Right lobe of liver (tissue), 6 donors: Measurements from ENCODE around the gene NEURL4. TPM values are rescaled to one million over a fixed set of nuclear protein-coding genes. Genes with fewer than 3 reads are reported as not detected.

Experiments used
- ATAC-seq, 4 donors: fragments of 200-7000 bp; cut with Tn5 transposase; one replicate each; pipeline ENCODE4 v1.9.1; 2020; ENCODE audit warnings: mild to moderate bottlenecking in 4 of 4, moderate library complexity in 4 of 4
- DNase-seq, 3 donors: peaks; one replicate each; pipeline ENCODE4 v3.0.0-alpha.2; 2020
- H3K27ac ChIP-seq, 3 donors: fragments of 200-600 bp; one replicate each; pipeline ENCODE4 v1.8.0; 2022
- H3K27me3 ChIP-seq, 2 donors: fragments of 200-600 bp; one replicate each; pipeline ENCODE4 v1.8.0; 2022
- H3K36me3 ChIP-seq, 4 donors: fragments of 200-600 bp; sonication (generic) in 1 of 4; one replicate each; pipeline versions ENCODE4 v1.5.1 to v1.8.0; 2017 to 2022; ENCODE audit warnings: control low read depth in 1 of 4
- H3K4me1 ChIP-seq, 4 donors: fragments of 200-600 bp; sonication (generic) in 1 of 4; one replicate each; pipeline versions ENCODE4 v1.5.1 to v1.8.0; 2017 to 2022; ENCODE audit warnings: control low read depth in 1 of 4
- H3K4me3 ChIP-seq, 3 donors: fragments of 200-600 bp; one replicate each; pipeline ENCODE4 v1.8.0; 2022
- H3K9me3 ChIP-seq, 4 donors: fragments of 200-600 bp; sonication (generic) in 1 of 4; one replicate each; pipeline versions ENCODE4 v1.5.1 to v1.8.0; 2017 to 2022; ENCODE audit warnings: control low read depth in 1 of 4
- CTCF ChIP-seq, 4 donors: fragments of 200-600 bp in 3 of 4; fragments of 450-650 bp in 1 of 4; IDR thresholded peaks; one replicate each; pipeline versions ENCODE4 v1.5.1 to v1.8.0; 2016 to 2022; ENCODE audit warnings: antibody characterized with exemption in 4 of 4, mild to moderate bottlenecking in 2 of 4
- POLR2A ChIP-seq: fragments of 450-650 bp; IDR thresholded peaks from one replicate; pipeline ENCODE4 v1.6.1; 2017; ENCODE audit warnings: antibody characterized with exemption, mild to moderate bottlenecking
- WGBS: methylation state at CpG from one replicate; pipeline ENCODE4 v1.1.6; 2018; ENCODE audit warnings: low coverage, low lambda C conversion rate; ENCODE audit not compliant: insufficient coverage; ENCODE audit errors: missing lambda C conversion rate; 5-methylcytosine and 5-hydroxymethylcytosine counted together
- intact Hi-C, 2 donors: fragments of 100-400 bp; cut with DNase I; formaldehyde crosslinking; loops; one replicate each; pipeline versions ENCODE4 v1.11.2 to v1.14.1; 2022
- total RNA-seq, 6 experiments: library from RNA; depleted of rRNA in 2 of 6; stranded (reverse); fragments of >200 nt in 2 of 6; fragmentation: NEBNext Ultra II Directional in 3 of 6; extraction: Animal tissue kit (Norgen Biotek cat#: 25700) in 3 of 6; gene quantifications; one replicate each; pipeline versions ENCODE4 v1.1.0 to v1.2.4, GENCODE V29; 2016 to 2023
- donor health status: DM: no; HTN: yes; CAD: no.
- donor health status: DM: no; HTN: no; CAD: no.
- donor health status: DM: no; HTN: no; CAD: no.
- donor health status: DM: no; HTN: yes; CAD: no.
- donor health status: DM: no; HTN: yes; CAD: no.

Gene NEURL4
- total RNA-seq, 6 experiments from 2014 or later = 4.2 to 22.1 (median 10.8) TPM

DNA sequence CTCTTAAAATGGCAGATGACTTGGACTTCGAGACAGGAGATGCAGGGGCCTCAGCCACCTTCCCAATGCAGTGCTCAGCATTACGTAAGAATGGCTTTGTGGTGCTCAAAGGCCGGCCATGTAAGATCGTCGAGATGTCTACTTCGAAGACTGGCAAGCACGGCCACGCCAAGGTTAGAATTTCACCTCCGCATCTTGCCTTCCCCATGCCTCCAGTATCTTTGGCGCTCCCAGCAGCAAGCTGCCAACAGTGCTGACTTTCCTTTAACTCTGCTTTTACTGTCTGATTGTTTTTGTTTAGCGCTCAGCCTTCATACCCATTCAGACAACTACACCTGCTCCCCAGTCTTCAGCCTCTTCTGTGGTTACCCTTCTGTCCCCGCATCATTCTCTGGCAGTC lies 19.5 kb downstream of the NEURL4 start:
- intact Hi-C loops = no loop called here
- H3K36me3 ChIP-seq = peaks cover 11 to 47% (median 29%) of the 10 kb centered on the region in 4 donors
- ATAC-seq = no peak
- H3K27ac ChIP-seq = peak overlapping the region in 1 of 3 donors; percentile 77
- H3K9me3 ChIP-seq = no peaks in the 10 kb centered on the region
- peak overlapping the region in 1 of 3 donors; percentile 98 for H3K4me3 ChIP-seq
- WGBS = 90% methylated on average over 7 of the region's 12 CpGs
- no peaks in the 10 kb centered on the region for H3K27me3 ChIP-seq
- no peak for TF ChIP-seq POLR2A
- no peak for TF ChIP-seq CTCF (IDR thresholded peaks at IDR 0.05)
- peaks cover 0 to 21% (median 9%) of the 10 kb centered on the region in 4 donors for H3K4me1 ChIP-seq
- DNase-seq = no peak

GRCh38 chr17:7308625-7309433 lies 20.3 kb downstream of the NEURL4 start:
- H3K4me1 ChIP-seq = peaks cover 0 to 14% (median 7%) of the 10 kb centered on the region in 4 donors
- 0% methylated on average over 11 of the region's 14 CpGs for WGBS
- no peaks in the 10 kb centered on the region for H3K9me3 ChIP-seq
- peak overlapping the region; percentile 76 to 93 (median 77) for H3K27ac ChIP-seq
- peak; percentile 65 to 84 (median 78) for DNase-seq
- peak overlapping the region; percentile 97 to 98 (median 97) for H3K4me3 ChIP-seq
- intact Hi-C loops = no loop called here
- H3K27me3 ChIP-seq = no peaks in the 10 kb centered on the region
- peak; percentile 33 to 37 (median 35) for ATAC-seq
- peaks cover 11 to 44% (median 29%) of the 10 kb centered on the region in 4 donors for H3K36me3 ChIP-seq
- TF ChIP-seq CTCF (IDR thresholded peaks at IDR 0.05) (no peak), POLR2A (peak; percentile 42)

- no peaks in the 10 kb centered on the region for H3K9me3 ChIP-seq
- DNase-seq (peak; percentile 67 to 70 (median 69)), ATAC-seq (peak in 2 of 4 donors; percentile 0 to 11)
- H3K27me3 ChIP-seq = no peaks in the 10 kb centered on the region
- 0% methylated on average over 4 of the region's 104 CpGs for WGBS
- peak overlapping the region; percentile 76 to 93 (median 77) for H3K27ac ChIP-seq
- peak overlapping the region; percentile 97 to 98 (median 97) for H3K4me3 ChIP-seq
- peaks cover 11 to 36% (median 25%) of the 10 kb centered on the region in 4 donors for H3K36me3 ChIP-seq
- TF ChIP-seq CTCF (IDR thresholded peaks at IDR 0.05) = no peak
- TF ChIP-seq POLR2A = no peak
- H3K4me1 ChIP-seq = peaks cover 0 to 14% (median 7%) of the 10 kb centered on the region in 4 donors
- intact Hi-C loops = no loop called here
Measured at GRCh38 chr17:7307686-7308624, 21.2 kb downstream of the NEURL4 start.

DNA sequence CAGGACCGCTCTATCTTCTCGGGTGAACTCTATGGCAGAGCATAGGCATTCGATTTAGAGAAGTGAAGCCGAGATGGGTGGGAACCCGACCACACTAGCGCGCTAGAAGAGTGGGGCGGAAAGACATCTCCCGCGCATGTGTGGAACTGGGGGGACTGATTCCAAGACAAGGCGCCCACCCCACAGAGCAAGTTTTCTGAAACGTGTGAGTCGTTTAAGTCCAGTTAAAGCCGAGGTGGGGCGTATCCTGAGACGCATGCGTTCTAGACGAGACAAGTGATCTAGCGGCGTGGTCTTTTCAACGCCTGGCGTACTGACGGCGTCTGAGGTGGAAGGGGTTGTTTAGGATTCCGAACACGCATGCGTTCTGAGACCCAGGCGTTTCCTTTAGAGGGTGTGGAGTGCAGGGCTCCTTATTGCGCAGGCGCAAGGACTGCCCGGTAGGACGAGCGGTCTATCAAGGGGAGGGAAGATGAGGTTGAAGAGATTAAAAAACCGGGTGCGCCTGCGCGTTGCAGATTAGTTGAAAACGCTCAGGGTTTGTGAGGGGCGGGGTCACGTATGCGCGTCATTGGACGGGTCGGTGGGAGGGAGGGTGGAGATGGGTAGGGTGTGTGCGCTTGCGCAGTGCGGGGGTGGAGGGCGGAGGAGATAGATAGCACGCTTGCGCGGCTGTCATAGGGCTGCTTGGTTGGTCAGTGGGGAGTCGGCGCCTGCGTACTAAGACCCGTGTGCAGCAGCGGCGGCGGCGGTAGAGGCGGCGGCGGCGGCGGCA lies 22.0 kb downstream of the NEURL4 start, which contains the start of gene EIF5A:
EIF5A (plus strand) TSS at position 718 of the 775 bp plus-strand sequence. CDS start 2,008 bp downstream, outside the sequence.
- H3K4me3 ChIP-seq = peak within 1 kb of the TSS; percentile 97 to 98 (median 97)
- peak within 1 kb of the TSS; percentile 77 to 93 (median 85) for H3K27ac ChIP-seq
- H3K4me1 ChIP-seq = peaks cover 0 to 14% (median 7%) of the 10 kb centered on the region in 4 donors
- H3K9me3 ChIP-seq = no peaks in the 10 kb centered on the region
- H3K36me3 ChIP-seq = peaks cover 11 to 27% (median 20%) of the 10 kb centered on the region in 4 donors
- under 1% methylated on average over 47 of the region's 64 CpGs for WGBS
- intact Hi-C loops = no loop called here
- peak; percentile 100 for DNase-seq
- H3K27me3 ChIP-seq = no peaks in the 10 kb centered on the region
- peak; percentile 88 to 91 (median 89) for ATAC-seq
- peak; percentile 89 for TF ChIP-seq POLR2A
- no peak for TF ChIP-seq CTCF (IDR thresholded peaks at IDR 0.05)
